Calu3 (cell line): ENCODE data around the gene FAM216A. TPM values are rescaled to one million over a fixed set of nuclear protein-coding genes. Genes with fewer than 3 reads are reported as not detected.
A peak's percentile ranks its signal among the peaks of the same experiment; 100 is the strongest.

Experiments
- BruUV-seq: library from RNA; stranded (reverse); fragments of 400-500 nt; replicated peaks from 2 replicates; lab custom pipeline; 2021; lab: Mats Ljungman, UMichigan
- CTCF ChIA-PET: fragments of 300-600 bp; sonication (Branson Sonifier 250); formaldehyde crosslinking; loops from one replicate; lab custom pipeline; 2022; ENCODE audit warnings: antibody characterized with exemption; lab: Charles Lee
- DNase-seq: peaks from one replicate; pipeline ENCODE4 v3.0.0; 2022
- H3K27ac Mint-ChIP-seq: one replicate; pipeline ENCODE4 v1.8.0; 2022; ENCODE audit warnings: mixed read lengths; ENCODE audit not compliant: unreplicated experiment
- H3K27me3 Mint-ChIP-seq: one replicate; pipeline ENCODE4 v1.8.0; 2022; ENCODE audit warnings: mixed read lengths; ENCODE audit not compliant: unreplicated experiment
- H3K36me3 Mint-ChIP-seq: one replicate; pipeline ENCODE4 v1.8.0; 2022; ENCODE audit warnings: mild to moderate bottlenecking, moderate library complexity, mixed read lengths; ENCODE audit not compliant: insufficient read depth, unreplicated experiment
- H3K4me1 Mint-ChIP-seq: one replicate; pipeline ENCODE4 v1.8.0; 2022; ENCODE audit warnings: mild to moderate bottlenecking, low read depth, mixed read lengths; ENCODE audit not compliant: unreplicated experiment
- H3K4me3 Mint-ChIP-seq: one replicate; pipeline ENCODE4 v1.8.0; 2022; ENCODE audit warnings: mild to moderate bottlenecking, low read depth, moderate library complexity, mixed read lengths; ENCODE audit not compliant: unreplicated experiment
- H3K9me3 Mint-ChIP-seq: one replicate; pipeline ENCODE4 v1.8.0; 2022; ENCODE audit warnings: low read depth, mixed read lengths; ENCODE audit not compliant: unreplicated experiment
- intact Hi-C: fragments of 100-400 bp; cut with micrococcal nuclease; formaldehyde crosslinking; loops from one replicate; pipeline ENCODE4 v1.10.0; 2022; ENCODE audit not compliant: unreplicated experiment
- total RNA-seq: library from RNA; stranded (reverse); gene quantifications from 2 replicates; pipeline ENCODE4 v1.2.3, GENCODE V29; 2022
- TF ChIP-seq, protein P1 (sequence below): fragments of 200-600 bp; IDR thresholded peaks from one replicate; pipeline ENCODE4 v1.8.0; 2022; ENCODE audit warnings: antibody characterized with exemption; ENCODE audit not compliant: unreplicated experiment

FAM216A gene
- total RNA-seq, 1 experiment from 2014 or later, result 11.2 TPM

DNA sequence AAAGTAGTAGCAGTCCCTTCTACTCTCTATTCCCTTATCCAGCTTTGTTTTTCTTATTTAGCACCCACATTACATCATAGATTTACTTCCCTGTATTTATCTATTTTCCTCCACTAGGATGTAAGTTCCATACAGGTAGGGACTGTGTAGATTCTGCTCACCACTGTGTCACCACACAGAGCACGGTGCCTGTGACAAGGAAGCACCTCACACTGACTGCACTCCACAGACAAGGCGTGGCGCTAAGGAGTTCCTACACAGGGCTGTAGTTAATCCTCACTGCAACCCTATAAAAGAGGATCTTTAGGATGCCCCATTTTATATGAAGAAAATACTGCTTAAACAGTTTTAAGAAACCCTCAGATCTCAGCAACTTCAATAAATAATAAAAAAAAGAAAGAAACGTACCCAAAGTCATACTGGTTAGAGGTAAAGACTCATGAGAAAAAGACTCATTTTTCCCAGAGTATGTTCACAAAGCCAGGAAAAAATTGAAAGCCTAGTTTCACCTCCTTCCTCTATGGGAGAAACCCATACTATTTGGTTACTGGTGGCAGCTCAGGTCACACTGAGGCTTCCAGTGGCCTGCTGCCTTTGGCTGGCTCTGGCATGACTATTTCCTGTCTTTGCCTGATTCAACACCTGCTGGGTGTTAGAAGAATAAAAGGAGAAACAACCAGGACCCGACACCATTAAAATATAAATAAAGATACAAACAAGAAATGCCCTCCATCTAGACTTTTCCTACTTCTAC is 70.4 kb downstream of the FAM216A start:
- DNase-seq, result no peak
- no peaks in the 10 kb centered on the region for H3K27me3 Mint-ChIP-seq
- TF ChIP-seq, protein P1, sequence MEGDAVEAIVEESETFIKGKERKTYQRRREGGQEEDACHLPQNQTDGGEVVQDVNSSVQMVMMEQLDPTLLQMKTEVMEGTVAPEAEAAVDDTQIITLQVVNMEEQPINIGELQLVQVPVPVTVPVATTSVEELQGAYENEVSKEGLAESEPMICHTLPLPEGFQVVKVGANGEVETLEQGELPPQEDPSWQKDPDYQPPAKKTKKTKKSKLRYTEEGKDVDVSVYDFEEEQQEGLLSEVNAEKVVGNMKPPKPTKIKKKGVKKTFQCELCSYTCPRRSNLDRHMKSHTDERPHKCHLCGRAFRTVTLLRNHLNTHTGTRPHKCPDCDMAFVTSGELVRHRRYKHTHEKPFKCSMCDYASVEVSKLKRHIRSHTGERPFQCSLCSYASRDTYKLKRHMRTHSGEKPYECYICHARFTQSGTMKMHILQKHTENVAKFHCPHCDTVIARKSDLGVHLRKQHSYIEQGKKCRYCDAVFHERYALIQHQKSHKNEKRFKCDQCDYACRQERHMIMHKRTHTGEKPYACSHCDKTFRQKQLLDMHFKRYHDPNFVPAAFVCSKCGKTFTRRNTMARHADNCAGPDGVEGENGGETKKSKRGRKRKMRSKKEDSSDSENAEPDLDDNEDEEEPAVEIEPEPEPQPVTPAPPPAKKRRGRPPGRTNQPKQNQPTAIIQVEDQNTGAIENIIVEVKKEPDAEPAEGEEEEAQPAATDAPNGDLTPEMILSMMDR, result no peak
- BruUV-seq, result no TSS peak
- peaks cover 41% of the 10 kb centered on the region for H3K36me3 Mint-ChIP-seq
- intact Hi-C loops, result no loop called here
- peak overlapping the region; percentile 12 for H3K27ac Mint-ChIP-seq
- H3K9me3 Mint-ChIP-seq, result no peaks in the 10 kb centered on the region
- H3K4me3 Mint-ChIP-seq, result no peak overlapping the region
- H3K4me1 Mint-ChIP-seq, result peaks cover 8% of the 10 kb centered on the region
- CTCF ChIA-PET, result no interaction called here

Other genes with a start within 250 kb of the FAM216A start
- gene ATP2A2, start 187.6 kb upstream of the FAM216A start, total RNA-seq, result 388 and 437 TPM in 2 replicates
- gene ANAPC7, start 65.1 kb upstream of the FAM216A start, total RNA-seq, result 111 and 136 TPM in 2 replicates
- gene ARPC3, start 18.5 kb upstream of the FAM216A start, total RNA-seq, result 321 and 344 TPM in 2 replicates
- gene GPN3, start 588 bp upstream of the FAM216A start, total RNA-seq, result 31.8 and 35.9 TPM in 2 replicates
- gene VPS29, start 33.3 kb downstream of the FAM216A start, total RNA-seq, result 156 and 164 TPM in 2 replicates
- gene RAD9B, start 33.5 kb downstream of the FAM216A start, total RNA-seq, result 0.80 and 1.9 TPM in 2 replicates
- 26.0 and 27.8 TPM in 2 replicates for gene PPTC7, start 114.5 kb downstream of the FAM216A start, total RNA-seq
- gene TCTN1, start 145.3 kb downstream of the FAM216A start, total RNA-seq, result 41.0 and 41.8 TPM in 2 replicates
- 0.71 and 0.99 TPM in 2 replicates for gene HVCN1, start 220.3 kb downstream of the FAM216A start, total RNA-seq